SU-DHL-6 (cell line): ENCODE data around the gene RNF166.
"Not testable (repeated sequence)": the region's sequence is repeated elsewhere in the genome, so short reads cannot be mapped to it uniquely, and the experiment has no call there.

Experiments used
- H2AFZ ChIP-seq: fragments of 200-600 bp; sonication (generic); 2 replicates; pipeline ENCODE4 v1.6.1; 2014; ENCODE audit warnings: low read depth, mild to moderate bottlenecking, moderate library complexity, mixed read lengths, antibody characterized with exemption, low read length; ENCODE audit not compliant: severe bottlenecking
- H3F3A ChIP-seq: fragments of 200-600 bp; shearing (Covaris generic); 2 replicates; pipeline ENCODE4 v1.6.0; 2016; ENCODE audit warnings: antibody characterized with exemption, mild to moderate bottlenecking; ENCODE audit not compliant: insufficient read depth
- H3K27ac ChIP-seq: fragments of 200-600 bp; sonication (generic); 2 replicates; pipeline ENCODE4 v1.5.1; 2016; ENCODE audit warnings: low read depth, mild to moderate bottlenecking, low read length, moderate library complexity, mixed read lengths
- H3K27me3 ChIP-seq: fragments of 200-600 bp; sonication (generic), shearing (Covaris generic); 2 replicates; pipeline ENCODE4 v1.6.0; 2014; ENCODE audit warnings: mild to moderate bottlenecking, low read length
- H3K36me3 ChIP-seq: fragments of 200-600 bp; sonication (generic); 2 replicates; pipeline ENCODE4 v1.6.1; 2014; ENCODE audit warnings: mild to moderate bottlenecking, low read length, mixed read lengths
- H3K4me2 ChIP-seq: fragments of 300-600, 200-600 bp; shearing (Covaris generic), sonication (generic); 2 replicates; pipeline ENCODE4 v1.6.0; 2014; ENCODE audit warnings: low read length, low read depth, mild to moderate bottlenecking; ENCODE audit not compliant: poor library complexity, severe bottlenecking
- H3K4me3 ChIP-seq: fragments of 200-600 bp; sonication (generic); 2 replicates; pipeline ENCODE4 v1.5.1; 2014; ENCODE audit warnings: antibody characterized with exemption, low read length, mild to moderate bottlenecking, mixed read lengths; ENCODE audit not compliant: insufficient read depth, poor library complexity, severe bottlenecking
- H3K79me2 ChIP-seq: fragments of 200-600 bp; sonication (generic); 2 replicates; pipeline ENCODE4 v1.6.1; 2014; ENCODE audit warnings: mild to moderate bottlenecking, low read length, moderate library complexity; ENCODE audit not compliant: insufficient read depth
- H3K9ac ChIP-seq: fragments of 200-600 bp; sonication (generic); 2 replicates; pipeline ENCODE4 v1.7.0; 2014; ENCODE audit warnings: mild to moderate bottlenecking, low read length
- H3K9me2 ChIP-seq: fragments of 200-600 bp; sonication (generic); replicated peaks from 2 replicates; pipeline ENCODE4 v1.6.1; 2014; ENCODE audit warnings: low read length; ENCODE audit not compliant: insufficient read depth
- H3K9me3 ChIP-seq: fragments of 200-600 bp; sonication (generic); 2 replicates; pipeline ENCODE4 v1.6.1; 2014; ENCODE audit warnings: low read length, mixed read lengths; ENCODE audit not compliant: insufficient read depth
- H4K20me1 ChIP-seq: fragments of 200-600 bp; sonication (generic); 2 replicates; pipeline ENCODE4 v1.6.1; 2014; ENCODE audit warnings: low read depth, mild to moderate bottlenecking, antibody characterized with exemption, low read length, moderate library complexity, mixed read lengths
- EZH2phosphoT487 ChIP-seq: fragments of 200-600 bp; sonication (generic), shearing (Covaris generic); conservative IDR thresholded peaks from 2 replicates; pipeline ENCODE4 v1.6.1; 2018; ENCODE audit warnings: mild to moderate bottlenecking, antibody characterized with exemption, low read length, moderate library complexity, mixed read lengths
- TF ChIP-seq, protein P1 (sequence below): fragments of 200-600 bp; sonication (generic); IDR thresholded peaks from one replicate; pipeline ENCODE4 v1.5.1; 2017; ENCODE audit warnings: antibody characterized with exemption, mild to moderate bottlenecking, low read length, moderate library complexity; ENCODE audit not compliant: insufficient read depth, poor library complexity, severe bottlenecking

RNF166 gene

GRCh38 chr16:88669980-88670379, 36.2 kb downstream of the RNF166 start:
- no peak overlapping the region for H3K27ac ChIP-seq
- H3K27me3 ChIP-seq = no peaks in the 10 kb centered on the region
- H3K4me2 ChIP-seq = no peak overlapping the region
- no peaks in the 10 kb centered on the region for H4K20me1 ChIP-seq
- no peaks in the 10 kb centered on the region for H3K36me3 ChIP-seq
- H3K79me2 ChIP-seq = no peaks in the 10 kb centered on the region
- 0 out of 2 replicates have a peak, but pooled peaks cover 6% of the 10 kb centered on the region for H3F3A ChIP-seq
- H3K9me2 ChIP-seq = no peaks in the 10 kb centered on the region
- H3K9me3 ChIP-seq = no peaks in the 10 kb centered on the region
- H2AFZ ChIP-seq = no peak overlapping the region
- no peak overlapping the region for H3K9ac ChIP-seq
- no peak for TF ChIP-seq EZH2phosphoT487
- TF ChIP-seq, protein P1, sequence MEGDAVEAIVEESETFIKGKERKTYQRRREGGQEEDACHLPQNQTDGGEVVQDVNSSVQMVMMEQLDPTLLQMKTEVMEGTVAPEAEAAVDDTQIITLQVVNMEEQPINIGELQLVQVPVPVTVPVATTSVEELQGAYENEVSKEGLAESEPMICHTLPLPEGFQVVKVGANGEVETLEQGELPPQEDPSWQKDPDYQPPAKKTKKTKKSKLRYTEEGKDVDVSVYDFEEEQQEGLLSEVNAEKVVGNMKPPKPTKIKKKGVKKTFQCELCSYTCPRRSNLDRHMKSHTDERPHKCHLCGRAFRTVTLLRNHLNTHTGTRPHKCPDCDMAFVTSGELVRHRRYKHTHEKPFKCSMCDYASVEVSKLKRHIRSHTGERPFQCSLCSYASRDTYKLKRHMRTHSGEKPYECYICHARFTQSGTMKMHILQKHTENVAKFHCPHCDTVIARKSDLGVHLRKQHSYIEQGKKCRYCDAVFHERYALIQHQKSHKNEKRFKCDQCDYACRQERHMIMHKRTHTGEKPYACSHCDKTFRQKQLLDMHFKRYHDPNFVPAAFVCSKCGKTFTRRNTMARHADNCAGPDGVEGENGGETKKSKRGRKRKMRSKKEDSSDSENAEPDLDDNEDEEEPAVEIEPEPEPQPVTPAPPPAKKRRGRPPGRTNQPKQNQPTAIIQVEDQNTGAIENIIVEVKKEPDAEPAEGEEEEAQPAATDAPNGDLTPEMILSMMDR = no peak
- H3K4me3 ChIP-seq = no peak overlapping the region

DNA sequence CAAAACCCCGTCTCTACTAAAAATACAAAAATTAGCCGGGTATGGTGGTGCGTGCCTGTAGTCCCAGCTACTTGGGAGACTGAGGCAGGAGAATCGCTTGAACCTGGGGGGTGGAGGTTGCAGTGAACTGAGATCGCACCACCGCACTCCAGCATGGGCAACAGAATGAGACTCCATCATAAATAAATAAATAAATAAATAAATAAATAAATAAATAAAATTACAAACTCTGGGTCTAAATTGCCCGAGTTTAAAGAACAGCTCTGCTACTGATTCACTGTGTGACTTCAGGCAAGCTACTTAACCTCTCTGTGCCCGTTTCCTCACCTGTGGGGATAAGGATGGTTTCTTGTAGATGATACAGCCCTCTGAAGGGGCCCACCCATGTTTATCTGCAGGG, 36.7 kb downstream of the RNF166 start:
- not testable (repeated sequence) for H4K20me1 ChIP-seq, H3K9me2 ChIP-seq, H3K4me2 ChIP-seq, H3K4me3 ChIP-seq, H3K27ac ChIP-seq, H3K27me3 ChIP-seq, H3K36me3 ChIP-seq, H3K9me3 ChIP-seq, H3K9ac ChIP-seq, H2AFZ ChIP-seq, H3K79me2 ChIP-seq
- H3F3A ChIP-seq = 0 out of 2 replicates have a peak, but pooled peaks cover 10% of the 10 kb centered on the region

- TF ChIP-seq EZH2phosphoT487 = no peak
- TF ChIP-seq, protein P1 = no peak
- no peak overlapping the region for H2AFZ ChIP-seq
- no peaks in the 10 kb centered on the region for H3K36me3 ChIP-seq
- no peak overlapping the region for H3K27ac ChIP-seq
- H3K79me2 ChIP-seq = peaks cover 3% of the 10 kb centered on the region
- no peak overlapping the region for H3K4me3 ChIP-seq
- H3K9me2 ChIP-seq = no peaks in the 10 kb centered on the region
- H3K9me3 ChIP-seq = no peaks in the 10 kb centered on the region
- no peaks in the 10 kb centered on the region for H3K27me3 ChIP-seq
- H3K9ac ChIP-seq = no peak overlapping the region
- no peaks in the 10 kb centered on the region for H4K20me1 ChIP-seq
- H3K4me2 ChIP-seq = no peak overlapping the region
- H3F3A ChIP-seq = 0 out of 2 replicates have a peak, but pooled peaks cover 10% of the 10 kb centered on the region
Measured at GRCh38 chr16:88667461-88667860, 38.7 kb downstream of the RNF166 start.

DNA sequence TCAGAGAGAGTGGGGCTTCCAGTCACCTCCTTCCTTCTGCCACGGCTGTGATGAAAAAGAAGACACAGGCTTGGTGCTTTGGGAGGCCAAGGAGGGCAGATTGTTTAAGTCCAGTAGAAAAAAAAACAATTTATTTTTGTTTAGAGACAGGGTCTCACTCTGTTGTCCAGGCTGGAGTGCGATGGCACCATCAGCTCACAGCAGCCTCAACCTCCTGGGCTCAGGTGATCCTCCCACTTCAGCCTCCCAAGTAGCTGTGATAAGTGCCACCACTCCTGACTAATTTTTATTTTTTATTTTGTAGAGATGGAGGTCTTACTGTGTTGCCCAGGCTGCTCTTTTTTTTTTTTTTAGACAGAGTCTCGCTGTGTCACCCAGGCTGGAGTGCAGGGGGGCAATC, 40.6 kb downstream of the RNF166 start:
- H3F3A ChIP-seq = peaks cover 21% of the 10 kb centered on the region
- 0 out of 2 replicates have a peak, but pooled peaks cover 2% of the 10 kb centered on the region for H4K20me1 ChIP-seq
- no peak overlapping the region for H3K4me3 ChIP-seq
- TF ChIP-seq, protein P1 = no peak
- no peak for TF ChIP-seq EZH2phosphoT487
- H3K9me2 ChIP-seq = no peaks in the 10 kb centered on the region
- H3K9ac ChIP-seq = no peak overlapping the region
- H3K79me2 ChIP-seq = peaks cover 21% of the 10 kb centered on the region
- H3K27me3 ChIP-seq = no peaks in the 10 kb centered on the region
- H3K9me3 ChIP-seq = no peaks in the 10 kb centered on the region
- H3K27ac ChIP-seq = no peak overlapping the region; the same call in 1 of the 2 replicates
- H2AFZ ChIP-seq = no peak overlapping the region
- H3K36me3 ChIP-seq = no peaks in the 10 kb centered on the region
- no peak overlapping the region for H3K4me2 ChIP-seq
